Astrocyte (in vitro differentiated cells and primary cell): ENCODE results near the gene PCYT2. TPM values are rescaled to one million over a fixed set of nuclear protein-coding genes. Genes with fewer than 3 reads are reported as not detected.
A peak's percentile ranks its signal among the peaks of the same experiment; 100 is the strongest.

Experiments
- DNase-seq: peaks from one replicate; pipeline ENCODE4 v3.0.0-alpha.2; 2010; ENCODE audit warnings: low read depth
- FAIRE-seq: peaks from 2 replicates; lab custom pipeline; 2011; peaks lifted over from hg19 to GRCh38; lab: Jason Lieb, UNC
- H2AFZ ChIP-seq: 2 replicates; pipeline ENCODE4 v1.6.0; 2012; ENCODE audit warnings: low read depth, low read length, inconsistent platforms
- H3K27ac ChIP-seq: 2 replicates; pipeline ENCODE4 v1.5.1; 2011; ENCODE audit warnings: low read depth, low read length, inconsistent platforms
- H3K27me3 ChIP-seq: 2 replicates; pipeline ENCODE4 v1.6.0; 2011; ENCODE audit warnings: low read length, inconsistent platforms; ENCODE audit not compliant: insufficient read depth
- H3K36me3 ChIP-seq: 2 replicates; pipeline ENCODE4 v1.5.1; 2011; ENCODE audit warnings: low read length, inconsistent platforms; ENCODE audit not compliant: insufficient read depth
- H3K4me1 ChIP-seq: 2 replicates; pipeline ENCODE4 v1.5.1; 2011; ENCODE audit warnings: low read length, inconsistent platforms; ENCODE audit not compliant: insufficient read depth
- H3K4me2 ChIP-seq: 2 replicates; pipeline ENCODE4 v1.6.0; 2012; ENCODE audit warnings: low read length, inconsistent platforms
- H3K4me3 ChIP-seq: 2 replicates; pipeline ENCODE4 v1.5.1; 2011; ENCODE audit warnings: low read depth, mild to moderate bottlenecking, low read length, inconsistent platforms; ENCODE audit not compliant: insufficient read depth
- H3K79me2 ChIP-seq: 2 replicates; pipeline ENCODE4 v1.6.0; 2012; ENCODE audit warnings: mild to moderate bottlenecking, low read length, inconsistent platforms; ENCODE audit not compliant: insufficient read depth
- H3K9ac ChIP-seq: 2 replicates; pipeline ENCODE4 v1.6.0; 2012; ENCODE audit warnings: mild to moderate bottlenecking, low read length, inconsistent platforms
- H3K9me3 ChIP-seq: 2 replicates; pipeline ENCODE4 v1.5.1; 2012; ENCODE audit warnings: low read depth, mild to moderate bottlenecking, low read length, inconsistent platforms; ENCODE audit not compliant: insufficient read depth
- H4K20me1 ChIP-seq: 2 replicates; pipeline ENCODE4 v1.6.0; 2012; ENCODE audit warnings: low read length, inconsistent platforms; ENCODE audit not compliant: insufficient read depth
- H3K27ac Mint-ChIP-seq: one replicate; pipeline ENCODE4 v1.8.0; 2021; ENCODE audit warnings: mild to moderate bottlenecking, mixed read lengths; ENCODE audit not compliant: unreplicated experiment
- H3K27me3 Mint-ChIP-seq: one replicate; pipeline ENCODE4 v1.8.0; 2021; ENCODE audit warnings: low read depth, mixed read lengths; ENCODE audit not compliant: unreplicated experiment
- H3K36me3 Mint-ChIP-seq: one replicate; pipeline ENCODE4 v1.8.0; 2021; ENCODE audit warnings: low read depth, mixed read lengths; ENCODE audit not compliant: unreplicated experiment
- H3K4me1 Mint-ChIP-seq: one replicate; pipeline ENCODE4 v1.8.0; 2021; ENCODE audit warnings: low read depth, mixed read lengths; ENCODE audit not compliant: unreplicated experiment
- H3K4me3 Mint-ChIP-seq: one replicate; pipeline ENCODE4 v1.8.0; 2021; ENCODE audit warnings: mild to moderate bottlenecking, moderate library complexity, mixed read lengths; ENCODE audit not compliant: unreplicated experiment
- H3K9me3 Mint-ChIP-seq: one replicate; pipeline ENCODE4 v1.8.0; 2021; ENCODE audit warnings: mild to moderate bottlenecking, mixed read lengths; ENCODE audit not compliant: unreplicated experiment
- CTCF ChIP-seq: IDR thresholded peaks from 2 replicates; pipeline ENCODE4 v1.5.1; 2011; ENCODE audit warnings: low read depth, mild to moderate bottlenecking, inconsistent platforms, low read length, moderate library complexity; ENCODE audit not compliant: insufficient read depth
- EZH2 ChIP-seq: IDR thresholded peaks from 2 replicates; pipeline ENCODE4 v1.6.1; 2012; ENCODE audit warnings: mild to moderate bottlenecking, low read length, inconsistent platforms; ENCODE audit not compliant: insufficient read depth
- total RNA-seq: library from RNA; stranded (reverse); gene quantifications from 2 replicates; pipeline ENCODE4 v1.2.1, GENCODE V29; 2021

Gene PCYT2
- total RNA-seq, 1 donor from 2014 or later: 31.6 TPM

- Histone ChIP-seq H3K27me3 (no peaks in the 10 kb centered on the region), H3K9ac (no peak overlapping the region), H3K27ac (no peak overlapping the region), H3K36me3 (peaks cover 15% of the 10 kb centered on the region), H3K4me1 (no peaks in the 10 kb centered on the region), H3K4me3 (no peak overlapping the region), H4K20me1 (peaks cover 10% of the 10 kb centered on the region), H3K9me3 (no peaks in the 10 kb centered on the region), H2AFZ (no peak overlapping the region), H3K79me2 (peaks cover 15% of the 10 kb centered on the region), H3K4me2 (no peak overlapping the region)
- Mint-ChIP-seq H3K9me3 (no peaks in the 10 kb centered on the region), H3K4me3 (no peak overlapping the region), H3K27ac (no peak overlapping the region), H3K4me1 (no peaks in the 10 kb centered on the region), H3K27me3 (no peaks in the 10 kb centered on the region), H3K36me3 (peaks cover 6% of the 10 kb centered on the region)
- TF ChIP-seq CTCF: no peak
- TF ChIP-seq EZH2: no peak
- FAIRE-seq (no peak), DNase-seq (no peak)
Measured at GRCh38 chr17:81877569-81877968, 33.6 kb downstream of the PCYT2 start.

GRCh38 chr17:81871387-81872230 lies 39.6 kb downstream of the PCYT2 start:
- peak overlapping the region; percentile 83 for H3K4me3 Mint-ChIP-seq
- peak overlapping the region; percentile 96 for H3K9ac ChIP-seq
- DNase-seq: peak; percentile 65

More at GRCh38 chr17:81871387-81872230, 39.6 kb downstream of the PCYT2 start:
- peaks cover 37% of the 10 kb centered on the region for H4K20me1 ChIP-seq
- peak overlapping the region; percentile 94 for H3K27ac ChIP-seq
- peak overlapping the region; percentile 89 for H3K27ac Mint-ChIP-seq
- H3K27me3 Mint-ChIP-seq: no peaks in the 10 kb centered on the region
- peaks cover 34% of the 10 kb centered on the region for H3K4me1 ChIP-seq
- H3K9me3 Mint-ChIP-seq: no peaks in the 10 kb centered on the region
- no peaks in the 10 kb centered on the region for H3K27me3 ChIP-seq
- H3K79me2 ChIP-seq: peaks cover 45% of the 10 kb centered on the region
- H3K4me2 ChIP-seq: peak overlapping the region; percentile 95
- peak overlapping the region; percentile 90 for H2AFZ ChIP-seq
- FAIRE-seq: no peak
- H3K4me3 ChIP-seq: peak overlapping the region; percentile 68
- H3K36me3 Mint-ChIP-seq: peaks cover 3% of the 10 kb centered on the region
- H3K9me3 ChIP-seq: no peaks in the 10 kb centered on the region
- no peak for TF ChIP-seq EZH2
- no peak for TF ChIP-seq CTCF
- H3K36me3 ChIP-seq: peaks cover 5% of the 10 kb centered on the region
- peaks cover 14% of the 10 kb centered on the region for H3K4me1 Mint-ChIP-seq
